GM23248 (cell line): ENCODE measurements around the gene FAM25G. TPM values are rescaled to one million over a fixed set of nuclear protein-coding genes. Genes with fewer than 3 reads are reported as not detected.

Experiments used
- DNase-seq: peaks from one replicate; pipeline ENCODE4 v3.0.0-alpha.2; 2015
- H2AFZ ChIP-seq: fragments of 200-600 bp; sonication (generic); 2 replicates; pipeline ENCODE4 v1.6.1; 2016; ENCODE audit warnings: antibody characterized with exemption
- H3F3A ChIP-seq: fragments of 200-600 bp; sonication (generic); 2 replicates; pipeline ENCODE4 v1.6.1; 2016; ENCODE audit warnings: mild to moderate bottlenecking, antibody characterized with exemption, mixed run types; ENCODE audit not compliant: insufficient read depth
- H3K27ac ChIP-seq: fragments of 200-600 bp; sonication (generic); 2 replicates; pipeline ENCODE4 v1.5.1; 2016; ENCODE audit warnings: mild to moderate bottlenecking
- H3K27me3 ChIP-seq: fragments of 200-600 bp; sonication (generic); replicated peaks from 2 replicates; pipeline ENCODE4 v1.6.1; 2016; ENCODE audit warnings: mild to moderate bottlenecking; ENCODE audit not compliant: insufficient read depth
- H3K36me3 ChIP-seq: fragments of 200-600 bp; sonication (generic); 2 replicates; pipeline ENCODE4 v1.6.1; 2016; ENCODE audit warnings: low read depth, mild to moderate bottlenecking
- H3K4me1 ChIP-seq: fragments of 200-600 bp; sonication (generic); 2 replicates; pipeline ENCODE4 v1.6.1; 2016; ENCODE audit warnings: mild to moderate bottlenecking; ENCODE audit not compliant: insufficient read depth
- H3K4me2 ChIP-seq: fragments of 200-600 bp; sonication (generic); one replicate; pipeline ENCODE4 v1.6.1; 2016; ENCODE audit warnings: mild to moderate bottlenecking; ENCODE audit not compliant: unreplicated experiment
- H3K4me3 ChIP-seq: fragments of 200-600 bp; sonication (generic); 2 replicates; pipeline ENCODE4 v1.5.1; 2016; ENCODE audit warnings: mild to moderate bottlenecking
- H3K79me2 ChIP-seq: fragments of 200-600 bp; sonication (generic); 2 replicates; pipeline ENCODE4 v1.6.1; 2016; ENCODE audit warnings: mild to moderate bottlenecking; ENCODE audit not compliant: insufficient read depth
- H3K9ac ChIP-seq: fragments of 200-600 bp; sonication (generic); 2 replicates; pipeline ENCODE4 v1.6.1; 2016; ENCODE audit warnings: mild to moderate bottlenecking
- H3K9me2 ChIP-seq: fragments of 200-600 bp; sonication (generic); 2 replicates; pipeline ENCODE4 v1.6.1; 2016; ENCODE audit warnings: mixed run types, mild to moderate bottlenecking, moderate library complexity; ENCODE audit not compliant: insufficient read depth
- H3K9me3 ChIP-seq: fragments of 200-600 bp; sonication (generic); one replicate; pipeline ENCODE4 v1.6.1; 2017; ENCODE audit warnings: low read depth
- H4K20me1 ChIP-seq: fragments of 200-600 bp; sonication (generic); 2 replicates; pipeline ENCODE4 v1.6.0; 2016; ENCODE audit not compliant: insufficient read depth
- EZH2 ChIP-seq: fragments of 200-600 bp; sonication (generic); IDR thresholded peaks from 2 replicates; pipeline ENCODE4 v1.6.1; 2018; ENCODE audit warnings: antibody characterized with exemption, mild to moderate bottlenecking; ENCODE audit not compliant: insufficient read depth, poor library complexity, severe bottlenecking
- EZH2phosphoT487 ChIP-seq: fragments of 200-600 bp; sonication (generic); IDR thresholded peaks from 2 replicates; pipeline ENCODE4 v1.6.1; 2018; ENCODE audit warnings: antibody characterized with exemption, moderate library complexity, mild to moderate bottlenecking, low read depth; ENCODE audit not compliant: insufficient read depth
- WGBS, 2 experiments: methylation state at CpG; one replicate each; pipeline ENCODE4 v1.1.6; 2015 to 2017; ENCODE audit warnings: low lambda C conversion rate in 2 of 2, low coverage in 1 of 2; ENCODE audit errors: missing lambda C conversion rate in 2 of 2; 5-methylcytosine and 5-hydroxymethylcytosine counted together
- in situ Hi-C: fragments of 300-500 bp; cut with MboI; formaldehyde crosslinking; loops from 2 replicates; pipeline ENCODE4 v1.15.0; 2020
- polyA plus RNA-seq: library from polyadenylated mRNA; unstranded; fragments of >200 nt; fragmentation: Nextera tagmentation; extraction: Ambion mirVana; gene quantifications from 2 replicates; pipeline ENCODE4 v1.2.1, GENCODE V29; 2016
- total RNA-seq: library from RNA; depleted of rRNA; stranded (reverse); fragments of >200 nt; shearing (Covaris generic); gene quantifications from 2 replicates; pipeline ENCODE4 v1.2.3, GENCODE V29; 2014

Gene FAM25G
- total and polyA plus RNA-seq, 2 experiments from 2014 or later: 1.1 TPM; not detected in 1

GRCh38 chr10:47449102-47449978 is 42.2 kb downstream of the FAM25G start:
- TF ChIP-seq EZH2 (no peak), EZH2phosphoT487 (no peak)
- in situ Hi-C loops: no loop called here
- 61 to 64% methylated on average over 9 of the region's 9 CpGs for whole genome bisulfite sequencing, 2 experiments

GRCh38 chr10:47447705-47448104 is 43.8 kb downstream of the FAM25G start:
- Histone ChIP-seq H3K27me3 (no peaks in the 10 kb centered on the region), H4K20me1 (no peaks in the 10 kb centered on the region), H3K27ac (no peak overlapping the region), H2AFZ (no peak overlapping the region), H3K9ac (no peak overlapping the region), H3K4me3 (no peak overlapping the region), H3K9me2 (no peaks in the 10 kb centered on the region), H3K36me3 (no peaks in the 10 kb centered on the region), H3F3A (no peaks in the 10 kb centered on the region), H3K79me2 (no peaks in the 10 kb centered on the region), H3K9me3 (no peaks in the 10 kb centered on the region), H3K4me1 (no peaks in the 10 kb centered on the region), H3K4me2 (no peak overlapping the region)
- WGBS, 2 experiments: 82 to 83% methylated on average over 3 of the region's 3 CpGs
- TF ChIP-seq EZH2phosphoT487: no peak
- TF ChIP-seq EZH2: no peak
- in situ Hi-C loops: no loop called here
- DNase-seq: no peak

More at GRCh38 chr10:47449102-47449978, 42.2 kb downstream of the FAM25G start:
- Histone ChIP-seq H3K4me3 (no peak overlapping the region), H3F3A (no peaks in the 10 kb centered on the region), H3K27ac (no peak overlapping the region), H3K9me2 (no peaks in the 10 kb centered on the region), H3K36me3 (no peaks in the 10 kb centered on the region), H3K9me3 (no peaks in the 10 kb centered on the region), H4K20me1 (no peaks in the 10 kb centered on the region), H3K27me3 (no peaks in the 10 kb centered on the region), H3K9ac (no peak overlapping the region), H3K79me2 (no peaks in the 10 kb centered on the region), H3K4me1 (no peaks in the 10 kb centered on the region), H3K4me2 (no peak overlapping the region), H2AFZ (no peak overlapping the region)
- DNase-seq: no peak

- Histone ChIP-seq H3K79me2 (no peaks in the 10 kb centered on the region), H3K9me2 (no peaks in the 10 kb centered on the region), H3K4me1 (no peaks in the 10 kb centered on the region), H3K27me3 (no peaks in the 10 kb centered on the region), H3K9me3 (no peaks in the 10 kb centered on the region), H3F3A (no peaks in the 10 kb centered on the region), H2AFZ (no peak overlapping the region), H3K36me3 (no peaks in the 10 kb centered on the region), H3K27ac (no peak overlapping the region), H3K9ac (no peak overlapping the region), H3K4me3 (no peak overlapping the region), H4K20me1 (no peaks in the 10 kb centered on the region), H3K4me2 (no peak overlapping the region)
- 29 to 39% methylated on average over 4 of the region's 4 CpGs for WGBS, 2 experiments
- no peak for DNase-seq
- TF ChIP-seq EZH2phosphoT487: no peak
- no peak for TF ChIP-seq EZH2
- in situ Hi-C loops: no loop called here
Measured at GRCh38 chr10:47447209-47447608, 44.3 kb downstream of the FAM25G start.

GRCh38 chr10:47445720-47446119 is 45.8 kb downstream of the FAM25G start:
- Histone ChIP-seq H3K79me2 (no peaks in the 10 kb centered on the region), H3K4me1 (no peaks in the 10 kb centered on the region), H3F3A (no peaks in the 10 kb centered on the region), H3K27ac (no peak overlapping the region), H3K27me3 (no peaks in the 10 kb centered on the region), H3K9me3 (no peaks in the 10 kb centered on the region), H2AFZ (no peak overlapping the region), H3K9me2 (no peaks in the 10 kb centered on the region), H3K9ac (no peak overlapping the region), H3K4me3 (no peak overlapping the region), H4K20me1 (no peaks in the 10 kb centered on the region), H3K36me3 (no peaks in the 10 kb centered on the region), H3K4me2 (no peak overlapping the region)
- no peak for DNase-seq
- WGBS, 2 experiments: 57 to 79% methylated on average over 1 of the region's 1 CpG
- in situ Hi-C loops: no loop called here
- TF ChIP-seq EZH2phosphoT487 (no peak), EZH2 (no peak)
